Skeletal muscle tissue (tissue), 4 donors: ENCODE measurements around the gene MTMR3. TPM values are rescaled to one million over a fixed set of nuclear protein-coding genes. Genes with fewer than 3 reads are reported as not detected.

ENCODE experiments used
- H3K27ac ChIP-seq: one replicate; pipeline ENCODE4 v1.7.0; 2013; ENCODE audit warnings: mild to moderate bottlenecking, low read depth, low read length, inconsistent platforms
- H3K27me3 ChIP-seq, 3 donors: one replicate each; pipeline ENCODE4 v1.7.0; 2013; ENCODE audit warnings: low read length in 3 of 3; ENCODE audit not compliant: control insufficient read depth in 3 of 3, insufficient read depth in 3 of 3
- H3K36me3 ChIP-seq, 3 donors: one replicate each; pipeline ENCODE4 v1.7.0; 2013; ENCODE audit warnings: low read length in 3 of 3; ENCODE audit not compliant: control insufficient read depth in 3 of 3, insufficient read depth in 3 of 3
- H3K4me1 ChIP-seq, 3 donors: one replicate each; pipeline ENCODE4 v1.7.0; 2013; ENCODE audit warnings: low read length in 3 of 3, mild to moderate bottlenecking in 3 of 3; ENCODE audit not compliant: control insufficient read depth in 3 of 3, insufficient read depth in 3 of 3
- H3K4me3 ChIP-seq, 3 donors: one replicate each; pipeline ENCODE4 v1.7.0; 2013; ENCODE audit warnings: low read length in 3 of 3
- H3K9ac ChIP-seq, 3 donors: one replicate each; pipeline ENCODE4 v1.7.0; 2013; ENCODE audit warnings: low read length in 3 of 3, mild to moderate bottlenecking in 3 of 3, moderate library complexity in 2 of 3, low read depth in 1 of 3
- H3K9me3 ChIP-seq, 3 donors: one replicate each; pipeline ENCODE4 v1.7.0; 2013; ENCODE audit warnings: low read length in 3 of 3; ENCODE audit not compliant: control insufficient read depth in 3 of 3
- total RNA-seq: library from RNA; depleted of rRNA; stranded (reverse); fragments of >200 nt; gene quantifications from one replicate; pipeline ENCODE4 v1.2.3, GENCODE V29; 2014
- donor health status: Osteomylitis.

MTMR3 gene
- total RNA-seq, 1 donor from 2014 or later: 38.6 TPM

- H3K4me3 ChIP-seq: no peak overlapping the region
- H3K36me3 ChIP-seq: no peaks in the 10 kb centered on the region
- peaks cover 10 to 23% (median 17%) of the 10 kb centered on the region in 3 donors for H3K4me1 ChIP-seq
- H3K9ac ChIP-seq: no peak overlapping the region
- H3K9me3 ChIP-seq: no peaks in the 10 kb centered on the region
- H3K27ac ChIP-seq: peak overlapping the region; percentile 2
- no peaks in the 10 kb centered on the region for H3K27me3 ChIP-seq
These were observed 15.7 kb upstream of the MTMR3 start for GRCh38 chr22:29867260-29867659.

- no peaks in the 10 kb centered on the region for H3K9me3 ChIP-seq
- H3K9ac ChIP-seq: no peak overlapping the region
- peak overlapping the region; percentile 2 for H3K27ac ChIP-seq
- H3K4me1 ChIP-seq: peaks cover 12 to 28% (median 22%) of the 10 kb centered on the region in 3 donors
- H3K36me3 ChIP-seq: no peaks in the 10 kb centered on the region
- H3K27me3 ChIP-seq: no peaks in the 10 kb centered on the region
- no peak overlapping the region for H3K4me3 ChIP-seq
These were observed 15.1 kb upstream of the MTMR3 start for GRCh38 chr22:29867851-29868250.

DNA sequence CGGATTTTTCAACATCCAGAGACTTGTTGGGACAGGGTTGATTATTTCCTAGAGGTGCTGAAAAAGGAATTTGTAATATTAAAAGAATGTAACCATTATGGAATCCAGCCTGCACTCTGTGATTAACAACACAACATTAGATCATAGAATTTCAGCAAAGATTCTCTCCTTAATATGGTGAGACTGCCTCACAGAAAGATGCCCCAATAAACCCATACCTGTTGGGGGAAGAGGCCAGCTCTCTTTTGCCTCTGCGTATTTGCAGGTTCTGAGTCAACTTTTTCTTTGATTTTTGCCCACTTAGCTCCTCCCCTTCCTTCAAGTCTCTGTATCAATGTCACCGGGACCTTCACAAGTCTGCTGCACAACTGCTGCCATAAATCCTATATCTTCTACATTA lies 12.4 kb upstream of the MTMR3 start:
- no peaks in the 10 kb centered on the region for H3K27me3 ChIP-seq
- H3K4me3 ChIP-seq: no peak overlapping the region
- no peak overlapping the region for H3K9ac ChIP-seq
- peaks cover 19 to 34% (median 30%) of the 10 kb centered on the region in 3 donors for H3K4me1 ChIP-seq
- no peaks in the 10 kb centered on the region for H3K9me3 ChIP-seq
- H3K27ac ChIP-seq: no peak overlapping the region
- no peaks in the 10 kb centered on the region for H3K36me3 ChIP-seq

DNA sequence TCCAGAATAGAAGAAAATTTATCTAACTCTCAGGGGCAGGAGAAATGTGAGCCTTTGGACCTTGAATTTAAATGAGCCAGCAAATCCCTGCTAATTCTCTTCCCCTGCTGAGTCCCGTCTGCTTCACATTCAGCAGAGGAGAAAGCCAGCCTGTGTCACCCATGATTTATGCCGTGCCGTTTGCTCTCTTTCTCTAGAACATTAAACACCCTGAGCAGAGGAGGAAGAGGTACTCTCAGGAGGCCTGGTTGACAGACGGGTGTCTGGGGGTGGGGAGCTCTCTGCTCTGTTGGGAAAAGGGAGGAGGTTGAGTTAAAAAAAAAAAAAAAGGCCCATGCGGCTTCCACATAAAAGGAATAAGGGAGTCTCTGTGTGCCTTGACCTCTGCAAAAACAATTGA lies 11.3 kb upstream of the MTMR3 start:
- H3K36me3 ChIP-seq: no peaks in the 10 kb centered on the region
- peak overlapping the region; percentile 0 to 46 (median 42) for H3K4me3 ChIP-seq
- peak overlapping the region; percentile 15 to 66 (median 41) for H3K9ac ChIP-seq

GRCh38 chr22:29872144-29872893 lies 10.7 kb upstream of the MTMR3 start:
- H3K27ac ChIP-seq: peak overlapping the region; percentile 85
- peaks cover 19 to 34% (median 30%) of the 10 kb centered on the region in 3 donors for H3K4me1 ChIP-seq
- peak overlapping the region; percentile 0 to 46 (median 42) for H3K4me3 ChIP-seq

More for the DNA sequence above, 11.3 kb upstream of the MTMR3 start:
- peaks cover 19 to 34% (median 30%) of the 10 kb centered on the region in 3 donors for H3K4me1 ChIP-seq
- no peaks in the 10 kb centered on the region for H3K9me3 ChIP-seq
- no peaks in the 10 kb centered on the region for H3K27me3 ChIP-seq
- H3K27ac ChIP-seq: peak overlapping the region; percentile 85

GRCh38 chr22:29872989-29873388 lies 10.0 kb upstream of the MTMR3 start:
- Histone ChIP-seq H3K9me3 (no peaks in the 10 kb centered on the region), H3K36me3 (no peaks in the 10 kb centered on the region), H3K4me3 (no peak overlapping the region), H3K4me1 (peaks cover 17 to 30% (median 29%) of the 10 kb centered on the region in 3 donors), H3K27me3 (no peaks in the 10 kb centered on the region), H3K27ac (peak overlapping the region; percentile 85), H3K9ac (peak overlapping the region in 2 of 3 donors; percentile 22 to 28)

More at GRCh38 chr22:29872144-29872893, 10.7 kb upstream of the MTMR3 start:
- H3K9me3 ChIP-seq: no peaks in the 10 kb centered on the region
- no peaks in the 10 kb centered on the region for H3K36me3 ChIP-seq
- no peaks in the 10 kb centered on the region for H3K27me3 ChIP-seq
- peak overlapping the region; percentile 15 to 66 (median 28) for H3K9ac ChIP-seq

DNA sequence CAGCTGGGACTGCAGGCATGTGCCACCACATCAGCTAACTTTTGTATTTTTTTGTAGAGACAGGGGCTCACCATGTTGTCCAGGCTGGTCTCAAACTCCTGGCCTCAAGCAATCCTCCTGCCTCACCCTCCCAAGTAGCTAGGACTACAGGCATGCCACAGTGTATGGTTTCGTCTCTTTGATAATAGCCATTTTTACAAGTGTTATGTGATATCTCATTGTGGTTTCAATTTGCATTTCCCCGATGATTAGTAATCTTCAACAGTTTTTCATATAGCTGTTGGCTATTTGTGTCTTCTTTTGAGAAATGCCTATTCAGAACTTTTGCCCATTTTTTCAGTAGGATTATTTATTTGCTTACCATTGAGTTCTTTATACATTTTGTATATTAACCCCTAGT lies 9.0 kb upstream of the MTMR3 start:
- Histone ChIP-seq H3K27ac (no peak overlapping the region), H3K27me3 (no peaks in the 10 kb centered on the region), H3K36me3 (no peaks in the 10 kb centered on the region), H3K9ac (no peak overlapping the region), H3K4me3 (no peak overlapping the region), H3K4me1 (peaks cover 16 to 30% (median 27%) of the 10 kb centered on the region in 3 donors), H3K9me3 (no peaks in the 10 kb centered on the region)

DNA sequence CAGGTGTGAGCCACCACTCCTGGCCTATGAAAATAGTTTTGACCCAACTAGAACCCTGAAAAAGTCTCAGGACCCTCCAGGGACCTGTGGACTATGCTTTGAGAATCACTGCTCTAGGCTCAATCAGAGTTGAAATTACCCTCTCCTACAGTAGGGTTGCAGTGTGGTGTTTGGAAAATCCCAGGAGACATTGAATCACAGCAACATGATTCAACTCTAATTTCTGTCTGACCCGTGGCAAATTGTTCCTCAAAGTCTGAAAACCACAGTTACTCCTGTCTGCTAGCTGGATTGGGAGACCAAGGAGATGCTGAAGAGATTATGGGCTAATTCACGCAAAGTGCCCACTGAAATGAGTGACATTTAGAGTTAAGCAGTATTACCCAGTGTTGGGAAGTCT lies 5.4 kb upstream of the MTMR3 start:
- Histone ChIP-seq H3K4me1 (peaks cover 8 to 10% (median 9%) of the 10 kb centered on the region in 3 donors), H3K4me3 (no peak overlapping the region), H3K27me3 (no peaks in the 10 kb centered on the region), H3K9me3 (no peaks in the 10 kb centered on the region), H3K27ac (no peak overlapping the region), H3K9ac (no peak overlapping the region), H3K36me3 (no peaks in the 10 kb centered on the region)

DNA sequence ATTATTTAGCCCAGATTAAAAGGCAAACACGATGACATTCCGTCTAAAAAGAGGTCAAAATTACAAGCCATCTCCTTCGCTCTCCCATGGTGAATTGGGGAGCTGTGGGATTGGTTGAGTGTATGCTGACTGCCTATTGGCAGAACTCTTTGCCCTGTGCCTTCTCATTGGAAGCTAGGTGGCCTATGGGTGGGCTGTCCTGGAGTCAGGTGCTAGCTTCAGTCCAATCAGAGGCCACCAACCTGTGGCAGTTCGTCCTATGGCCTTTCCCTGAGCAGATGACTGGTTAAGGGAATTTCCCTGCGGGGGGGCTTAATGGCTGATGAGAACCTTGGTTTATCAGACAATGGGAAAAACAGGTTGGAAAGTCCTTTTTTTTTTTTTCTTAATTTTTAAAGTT lies 3.2 kb upstream of the MTMR3 start:
- H3K9me3 ChIP-seq: no peaks in the 10 kb centered on the region
- no peak overlapping the region for H3K27ac ChIP-seq
- peaks cover under 1 to 6% (median 6%) of the 10 kb centered on the region in 3 donors for H3K4me1 ChIP-seq
- no peak overlapping the region for H3K4me3 ChIP-seq
- H3K9ac ChIP-seq: no peak overlapping the region
- no peaks in the 10 kb centered on the region for H3K27me3 ChIP-seq
- H3K36me3 ChIP-seq: no peaks in the 10 kb centered on the region

DNA sequence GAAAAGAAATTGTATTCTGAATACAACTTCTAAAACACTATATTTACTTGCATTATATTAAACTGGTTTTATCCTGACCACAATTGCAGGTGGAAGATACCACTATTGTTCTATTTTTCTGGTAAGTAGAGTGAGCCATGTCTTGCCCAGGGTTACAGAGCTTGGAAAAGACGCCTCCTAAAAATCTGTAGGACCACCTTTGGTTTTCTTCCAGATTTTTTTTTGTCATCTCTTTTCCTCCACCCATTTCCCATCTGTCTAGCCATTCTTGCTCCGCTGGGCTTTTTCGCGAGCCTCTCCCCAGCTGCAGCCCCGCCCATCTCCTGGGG lies 294 bp upstream of the MTMR3 start:
- Histone ChIP-seq H3K9me3 (no peaks in the 10 kb centered on the region), H3K4me3 (peak overlapping the region in 1 of 3 donors; percentile 51), H3K9ac (peak overlapping the region in 1 of 3 donors; percentile 3), H3K4me1 (peaks cover 18 to 27% (median 25%) of the 10 kb centered on the region in 3 donors), H3K27me3 (no peaks in the 10 kb centered on the region), H3K36me3 (no peaks in the 10 kb centered on the region), H3K27ac (peak overlapping the region; percentile 99)
